ENCODE data around the gene SETDB1.

Gene SETDB1

GRCh38 chr1:150974580-150975478 lies 48.7 kb downstream of the SETDB1 start, which contains the start of gene CERS2 (continued):
- TF ChIP-seq ZNF184 (tag by site-specific recombination; IDR thresholded peaks at IDR 0.05) (no peak), ZSCAN16 (tag by site-specific recombination; IDR thresholded peaks at IDR 0.05) (no peak), ZNF391 (tag by site-specific recombination; IDR thresholded peaks at IDR 0.05; ENCODE audit: borderline replicate concordance, low read depth) (no peak), SP2 (tag by site-specific recombination; IDR thresholded peaks at IDR 0.05) (peak; percentile 51; the same call in 1 of the 2 replicates), ZNF133 (tag by site-specific recombination; IDR thresholded peaks at IDR 0.05) (no peak), ZNF585B (tag by site-specific recombination; IDR thresholded peaks at IDR 0.05) (no peak), MYNN (tag by site-specific recombination; IDR thresholded peaks at IDR 0.05; ENCODE audit: borderline replicate concordance) (no peak), ZNF311 (tag by site-specific recombination; IDR thresholded peaks at IDR 0.05; ENCODE audit: borderline replicate concordance) (no peak), ZNF624 (tag by site-specific recombination; IDR thresholded peaks at IDR 0.05) (no peak), ZNF449 (tag by site-specific recombination; IDR thresholded peaks at IDR 0.05) (peak; percentile 89), ZNF341 (tag by site-specific recombination; IDR thresholded peaks at IDR 0.05; ENCODE audit: low read depth) (no peak), ZNF654 (tag by site-specific recombination; IDR thresholded peaks at IDR 0.05; ENCODE audit: low read depth) (no peak), ZNF426 (tag by site-specific recombination; IDR thresholded peaks at IDR 0.05) (no peak), ZNF561 (tag by site-specific recombination; IDR thresholded peaks at IDR 0.05; ENCODE audit: borderline replicate concordance) (no peak), ZNF10 (tag by site-specific recombination; IDR thresholded peaks at IDR 0.05) (no peak), ZBTB8A (tag by site-specific recombination; IDR thresholded peaks at IDR 0.05) (peak; percentile 87), ZNF138 (tag by site-specific recombination; IDR thresholded peaks at IDR 0.05; ENCODE audit: borderline replicate concordance) (no peak), GLI4 (tag by site-specific recombination; IDR thresholded peaks at IDR 0.05) (no peak), SP7 (tag by site-specific recombination; IDR thresholded peaks at IDR 0.05) (no peak), RBAK (tag by site-specific recombination; IDR thresholded peaks at IDR 0.05) (no peak), ZNF335 (tag by site-specific recombination; conservative IDR thresholded peaks at IDR 0.05) (peak; percentile 45; the same call in 1 of the 2 replicates), ZNF132 (tag by site-specific recombination; IDR thresholded peaks at IDR 0.05; ENCODE audit: borderline replicate concordance) (no peak), ZNF558 (tag by site-specific recombination; IDR thresholded peaks at IDR 0.05) (no peak), ZNF571 (tag by site-specific recombination; IDR thresholded peaks at IDR 0.05) (no peak)
- TF ChIP-seq, protein P1, sequence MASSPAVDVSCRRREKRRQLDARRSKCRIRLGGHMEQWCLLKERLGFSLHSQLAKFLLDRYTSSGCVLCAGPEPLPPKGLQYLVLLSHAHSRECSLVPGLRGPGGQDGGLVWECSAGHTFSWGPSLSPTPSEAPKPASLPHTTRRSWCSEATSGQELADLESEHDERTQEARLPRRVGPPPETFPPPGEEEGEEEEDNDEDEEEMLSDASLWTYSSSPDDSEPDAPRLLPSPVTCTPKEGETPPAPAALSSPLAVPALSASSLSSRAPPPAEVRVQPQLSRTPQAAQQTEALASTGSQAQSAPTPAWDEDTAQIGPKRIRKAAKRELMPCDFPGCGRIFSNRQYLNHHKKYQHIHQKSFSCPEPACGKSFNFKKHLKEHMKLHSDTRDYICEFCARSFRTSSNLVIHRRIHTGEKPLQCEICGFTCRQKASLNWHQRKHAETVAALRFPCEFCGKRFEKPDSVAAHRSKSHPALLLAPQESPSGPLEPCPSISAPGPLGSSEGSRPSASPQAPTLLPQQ (tag by site-specific recombination; IDR thresholded peaks at IDR 0.05), result 0 out of 2 replicates have a peak, but pooled peaks have one; percentile 35
- TF ChIP-seq, protein P2, sequence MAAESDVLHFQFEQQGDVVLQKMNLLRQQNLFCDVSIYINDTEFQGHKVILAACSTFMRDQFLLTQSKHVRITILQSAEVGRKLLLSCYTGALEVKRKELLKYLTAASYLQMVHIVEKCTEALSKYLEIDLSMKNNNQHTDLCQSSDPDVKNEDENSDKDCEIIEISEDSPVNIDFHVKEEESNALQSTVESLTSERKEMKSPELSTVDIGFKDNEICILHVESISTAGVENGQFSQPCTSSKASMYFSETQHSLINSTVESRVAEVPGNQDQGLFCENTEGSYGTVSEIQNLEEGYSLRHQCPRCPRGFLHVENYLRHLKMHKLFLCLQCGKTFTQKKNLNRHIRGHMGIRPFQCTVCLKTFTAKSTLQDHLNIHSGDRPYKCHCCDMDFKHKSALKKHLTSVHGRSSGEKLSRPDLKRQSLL (tag by site-specific recombination; IDR thresholded peaks at IDR 0.05), result no peak
- TF ChIP-seq, protein P3, sequence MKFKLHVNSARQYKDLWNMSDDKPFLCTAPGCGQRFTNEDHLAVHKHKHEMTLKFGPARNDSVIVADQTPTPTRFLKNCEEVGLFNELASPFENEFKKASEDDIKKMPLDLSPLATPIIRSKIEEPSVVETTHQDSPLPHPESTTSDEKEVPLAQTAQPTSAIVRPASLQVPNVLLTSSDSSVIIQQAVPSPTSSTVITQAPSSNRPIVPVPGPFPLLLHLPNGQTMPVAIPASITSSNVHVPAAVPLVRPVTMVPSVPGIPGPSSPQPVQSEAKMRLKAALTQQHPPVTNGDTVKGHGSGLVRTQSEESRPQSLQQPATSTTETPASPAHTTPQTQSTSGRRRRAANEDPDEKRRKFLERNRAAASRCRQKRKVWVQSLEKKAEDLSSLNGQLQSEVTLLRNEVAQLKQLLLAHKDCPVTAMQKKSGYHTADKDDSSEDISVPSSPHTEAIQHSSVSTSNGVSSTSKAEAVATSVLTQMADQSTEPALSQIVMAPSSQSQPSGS (tag by site-specific recombination; IDR thresholded peaks at IDR 0.05; ENCODE audit: low read depth), result no peak
- TF ChIP-seq, protein P4, sequence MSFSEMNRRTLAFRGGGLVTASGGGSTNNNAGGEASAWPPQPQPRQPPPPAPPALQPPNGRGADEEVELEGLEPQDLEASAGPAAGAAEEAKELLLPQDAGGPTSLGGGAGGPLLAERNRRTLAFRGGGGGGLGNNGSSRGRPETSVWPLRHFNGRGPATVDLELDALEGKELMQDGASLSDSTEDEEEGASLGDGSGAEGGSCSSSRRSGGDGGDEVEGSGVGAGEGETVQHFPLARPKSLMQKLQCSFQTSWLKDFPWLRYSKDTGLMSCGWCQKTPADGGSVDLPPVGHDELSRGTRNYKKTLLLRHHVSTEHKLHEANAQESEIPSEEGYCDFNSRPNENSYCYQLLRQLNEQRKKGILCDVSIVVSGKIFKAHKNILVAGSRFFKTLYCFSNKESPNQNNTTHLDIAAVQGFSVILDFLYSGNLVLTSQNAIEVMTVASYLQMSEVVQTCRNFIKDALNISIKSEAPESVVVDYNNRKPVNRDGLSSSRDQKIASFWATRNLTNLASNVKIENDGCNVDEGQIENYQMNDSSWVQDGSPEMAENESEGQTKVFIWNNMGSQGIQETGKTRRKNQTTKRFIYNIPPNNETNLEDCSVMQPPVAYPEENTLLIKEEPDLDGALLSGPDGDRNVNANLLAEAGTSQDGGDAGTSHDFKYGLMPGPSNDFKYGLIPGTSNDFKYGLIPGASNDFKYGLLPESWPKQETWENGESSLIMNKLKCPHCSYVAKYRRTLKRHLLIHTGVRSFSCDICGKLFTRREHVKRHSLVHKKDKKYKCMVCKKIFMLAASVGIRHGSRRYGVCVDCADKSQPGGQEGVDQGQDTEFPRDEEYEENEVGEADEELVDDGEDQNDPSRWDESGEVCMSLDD (tag by site-specific recombination; IDR thresholded peaks at IDR 0.05), result no peak
- TF ChIP-seq, protein P5, sequence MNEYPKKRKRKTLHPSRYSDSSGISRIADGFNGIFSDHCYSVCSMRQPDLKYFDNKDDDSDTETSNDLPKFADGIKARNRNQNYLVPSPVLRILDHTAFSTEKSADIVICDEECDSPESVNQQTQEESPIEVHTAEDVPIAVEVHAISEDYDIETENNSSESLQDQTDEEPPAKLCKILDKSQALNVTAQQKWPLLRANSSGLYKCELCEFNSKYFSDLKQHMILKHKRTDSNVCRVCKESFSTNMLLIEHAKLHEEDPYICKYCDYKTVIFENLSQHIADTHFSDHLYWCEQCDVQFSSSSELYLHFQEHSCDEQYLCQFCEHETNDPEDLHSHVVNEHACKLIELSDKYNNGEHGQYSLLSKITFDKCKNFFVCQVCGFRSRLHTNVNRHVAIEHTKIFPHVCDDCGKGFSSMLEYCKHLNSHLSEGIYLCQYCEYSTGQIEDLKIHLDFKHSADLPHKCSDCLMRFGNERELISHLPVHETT (tag by site-specific recombination; IDR thresholded peaks at IDR 0.05), result no peak

All from HEK293 (cell line).